GM12878 (cell line): ENCODE data around the gene WWOX. TPM values are rescaled to one million over a fixed set of nuclear protein-coding genes. Genes with fewer than 3 reads are reported as not detected.

Source experiments
- ATAC-seq: fragments of 200-7000 bp; cut with Tn5 transposase; 3 replicates; pipeline ENCODE4 v1.9.1; 2020; ENCODE audit warnings: mild to moderate bottlenecking, moderate library complexity
- BruUV-seq: library from RNA; stranded (reverse); fragments of 400-500 nt; replicated peaks from 2 replicates; lab custom pipeline; 2021; lab: Mats Ljungman, UMichigan
- CTCF ChIA-PET: fragments of 300-600 bp; sonication (Branson Sonifier 250); formaldehyde crosslinking; extraction: SDS; loops from one replicate; lab custom pipeline; 2021; ENCODE audit warnings: inconsistent platforms; lab: Yijun Ruan, JAX
- POLR2A ChIA-PET: fragments of 350-600 bp; formaldehyde crosslinking; extraction: SDS; loops from one replicate; lab custom pipeline; 2021; ENCODE audit warnings: inconsistent platforms; lab: Charles Lee
- RAD21 ChIA-PET: fragments of 300-600 bp; sonication (Branson Sonifier 250); formaldehyde crosslinking; loops from one replicate; lab custom pipeline; 2023; ENCODE audit warnings: antibody characterized with exemption; ENCODE audit not compliant: unreplicated experiment; lab: Charles Lee
- SMC1A ChIA-PET: fragments of 300-600 bp; sonication (Branson Sonifier 250); formaldehyde crosslinking; loops from one replicate; lab custom pipeline; 2023; ENCODE audit not compliant: unreplicated experiment, uncharacterized antibody; lab: Charles Lee
- DNase-seq: peaks from one replicate; pipeline ENCODE4 v3.0.0-alpha.2; 2011; ENCODE audit warnings: low read depth, low spot score
- FAIRE-seq: peaks from 3 replicates; lab custom pipeline; 2011; peaks lifted over from hg19 to GRCh38; lab: Jason Lieb, UNC
- H2AFZ ChIP-seq: 2 replicates; pipeline ENCODE4 v1.6.0; 2011; ENCODE audit warnings: low read depth, low read length, control low read depth; ENCODE audit not compliant: control insufficient read depth
- H3K27ac ChIP-seq: 2 replicates; pipeline ENCODE4 v1.5.1; 2011; ENCODE audit warnings: control low read depth; ENCODE audit not compliant: control insufficient read depth, insufficient read depth
- H3K27me3 ChIP-seq, 2 experiments: replicated peaks in 1 of 2; 2 replicates each; pipeline versions ENCODE4 v1.6.0 to v1.6.1; 2011; ENCODE audit warnings: low read length in 1 of 2; ENCODE audit not compliant: control insufficient read depth in 2 of 2, insufficient read depth in 2 of 2
- H3K36me3 ChIP-seq, 2 experiments: 2 replicates each; pipeline ENCODE4 v1.5.1; 2011; ENCODE audit warnings: low read length in 1 of 2; ENCODE audit not compliant: control insufficient read depth in 2 of 2, insufficient read depth in 2 of 2
- H3K4me1 ChIP-seq: 2 replicates; pipeline ENCODE4 v1.6.1; 2011; ENCODE audit warnings: mild to moderate bottlenecking, low read length, moderate library complexity, mixed read lengths; ENCODE audit not compliant: control insufficient read depth, insufficient read depth
- H3K4me2 ChIP-seq: 2 replicates; pipeline ENCODE4 v1.6.0; 2011; ENCODE audit warnings: control low read depth; ENCODE audit not compliant: control insufficient read depth, insufficient read depth
- H3K4me3 ChIP-seq: fragments of 200-600 bp; sonication (generic); 2 replicates; pipeline ENCODE4 v1.5.1; 2016
- H3K79me2 ChIP-seq: 2 replicates; pipeline ENCODE4 v1.6.0; 2011; ENCODE audit warnings: low read length; ENCODE audit not compliant: control insufficient read depth, insufficient read depth
- H3K9ac ChIP-seq: 2 replicates; pipeline ENCODE4 v1.8.0; 2011; ENCODE audit warnings: low read length, control low read depth, mixed read lengths; ENCODE audit not compliant: control insufficient read depth, insufficient read depth
- H3K9me3 ChIP-seq: replicated peaks from 3 replicates; pipeline ENCODE4 v1.5.1; 2011; ENCODE audit warnings: mild to moderate bottlenecking, low read length; ENCODE audit not compliant: control insufficient read depth, insufficient read depth
- H4K20me1 ChIP-seq: 2 replicates; pipeline ENCODE4 v1.6.0; 2011; ENCODE audit not compliant: control insufficient read depth, insufficient read depth
- ASH2L ChIP-seq: fragments of 300-600, 200-600 bp; sonication (generic); IDR thresholded peaks from 2 replicates; pipeline ENCODE4 v1.6.1; 2017; ENCODE audit warnings: low read depth, mild to moderate bottlenecking, borderline replicate concordance
- CREB1 ChIP-seq: IDR thresholded peaks from 2 replicates; pipeline ENCODE4 v1.6.1; 2012; ENCODE audit warnings: low read depth, mild to moderate bottlenecking, inconsistent platforms
- EED ChIP-seq: sonication (generic); IDR thresholded peaks from 2 replicates; pipeline ENCODE4 v1.6.1; 2016; ENCODE audit warnings: antibody characterized with exemption, low read depth
- GABPA ChIP-seq: IDR thresholded peaks from 2 replicates; pipeline ENCODE4 v1.6.1; 2014; ENCODE audit warnings: antibody characterized with exemption, low read depth, mild to moderate bottlenecking, inconsistent platforms
- KDM1A ChIP-seq: fragments of 200-600 bp; sonication (generic); IDR thresholded peaks from 2 replicates; pipeline ENCODE4 v1.6.1; 2016; ENCODE audit warnings: borderline replicate concordance
- LARP7 ChIP-seq: fragments of 450-650 bp; IDR thresholded peaks from 2 replicates; pipeline ENCODE4 v1.6.1; 2017; ENCODE audit warnings: mild to moderate bottlenecking
- NFIC ChIP-seq: IDR thresholded peaks from 2 replicates; pipeline ENCODE4 v1.6.1; 2012; ENCODE audit warnings: low read depth, mild to moderate bottlenecking, inconsistent platforms, low read length, moderate library complexity
- NFYA ChIP-seq: IDR thresholded peaks from 2 replicates; pipeline ENCODE4 v1.6.1; 2011; ENCODE audit warnings: low read depth, mild to moderate bottlenecking, low read length, improper control_type of control experiment, borderline replicate concordance
- NR2F1 ChIP-seq: fragments of 450-650 bp; conservative IDR thresholded peaks from 2 replicates; pipeline ENCODE4 v1.6.1; 2017; ENCODE audit warnings: mild to moderate bottlenecking
- POLR2AphosphoS5 ChIP-seq: IDR thresholded peaks from 2 replicates; pipeline ENCODE4 v1.6.1; 2011; ENCODE audit warnings: mild to moderate bottlenecking, low read length, inconsistent platforms
- RAD51 ChIP-seq: fragments of 450-650 bp; IDR thresholded peaks from 2 replicates; pipeline ENCODE4 v1.6.1; 2016; ENCODE audit warnings: moderate library complexity, mild to moderate bottlenecking, inconsistent platforms
- RFX5 ChIP-seq: IDR thresholded peaks from 2 replicates; pipeline ENCODE4 v1.6.1; 2011; ENCODE audit warnings: low read depth, low read length, improper control_type of control experiment
- RUNX3 ChIP-seq: IDR thresholded peaks from 2 replicates; pipeline ENCODE4 v1.6.1; 2012; ENCODE audit warnings: low read length, inconsistent platforms
- SRF ChIP-seq, 2 experiments: IDR thresholded peaks; 2 replicates each; pipeline ENCODE4 v1.6.1; 2011; ENCODE audit warnings: low read depth in 2 of 2, low read length in 2 of 2, mild to moderate bottlenecking in 1 of 2, moderate library complexity in 1 of 2
- STAT3 ChIP-seq: IDR thresholded peaks from 2 replicates; pipeline ENCODE4 v1.6.1; 2011; ENCODE audit warnings: low read depth, low read length, improper control_type of control experiment
- WRNIP1 ChIP-seq: IDR thresholded peaks from 2 replicates; pipeline ENCODE4 v1.6.1; 2011; ENCODE audit warnings: low read depth, low read length, improper control_type of control experiment, borderline replicate concordance
- WGBS: methylation state at CpG from one replicate; pipeline ENCODE4 v1.1.6; 2016; ENCODE audit warnings: low lambda C conversion rate; ENCODE audit not compliant: insufficient replicate concordance, insufficient coverage; ENCODE audit errors: missing lambda C conversion rate; 5-methylcytosine and 5-hydroxymethylcytosine counted together
- in situ Hi-C: fragments of 300-500 bp; cut with MboI; formaldehyde crosslinking; loops from 9 replicates; pipeline ENCODE4 v1.14.3; 2018; ENCODE audit warnings: mixed read lengths
- intact Hi-C: fragments of 100-400 bp; cut with micrococcal nuclease; formaldehyde crosslinking; loops from one replicate; pipeline ENCODE4 v1.14.2; 2022; ENCODE audit not compliant: unreplicated experiment
- polyA plus RNA-seq, 11 experiments: library from polyadenylated mRNA; depleted of rRNA in 4 of 11; unstranded in 6 of 11; stranded (reverse) in 5 of 11; fragments of >200 nt; fragmentation: Nextera tagmentation in 4 of 11; fragmentation: Illumina TruSeq in 1 of 11; extraction: Ambion mirVana in 4 of 11; extraction: Trizol in 1 of 11; gene quantifications; 1 replicate in 1 of 11; 2 replicates in 10 of 11; pipeline versions ENCODE4 v1.2.1 to v1.2.3, GENCODE V29; 2011 to 2016; ENCODE audit warnings: inconsistent platforms in 2 of 11, missing spikeins in 2 of 11, low read depth in 1 of 11
- total RNA-seq, 4 experiments: library from RNA; depleted of rRNA in 3 of 4; stranded (reverse); fragments of >200 nt in 3 of 4; fragmentation: Illumina TruSeq in 1 of 4; extraction: Trizol in 1 of 4; gene quantifications; 2 replicates each; pipeline versions ENCODE4 v1.2.1 to v1.2.3, GENCODE V29; 2013 to 2021
- TF ChIP-seq, protein P1 (sequence below): IDR thresholded peaks from 2 replicates; pipeline ENCODE4 v1.6.1; 2012; ENCODE audit warnings: low read length, inconsistent platforms
- TF ChIP-seq, protein P2 (sequence below): IDR thresholded peaks from 2 replicates; pipeline ENCODE4 v1.6.1; 2011; ENCODE audit warnings: borderline replicate concordance, low read depth, mild to moderate bottlenecking, moderate library complexity, low read length; ENCODE audit not compliant: insufficient read depth, poor library complexity, severe bottlenecking
- TF ChIP-seq, protein P3 (sequence below): fragments of 450-650 bp; formaldehyde crosslinking; IDR thresholded peaks from 2 replicates; pipeline ENCODE4 v1.5.0; 2022; ENCODE audit warnings: mild to moderate bottlenecking, missing genetic modification characterization

Gene WWOX
- total and polyA plus RNA-seq, 10 of the 15 experiments (the other 5 are each of a cell fraction or from before 2014, with no cell fraction given): 2.8 to 24.4 (median 17.8) TPM

DNA sequence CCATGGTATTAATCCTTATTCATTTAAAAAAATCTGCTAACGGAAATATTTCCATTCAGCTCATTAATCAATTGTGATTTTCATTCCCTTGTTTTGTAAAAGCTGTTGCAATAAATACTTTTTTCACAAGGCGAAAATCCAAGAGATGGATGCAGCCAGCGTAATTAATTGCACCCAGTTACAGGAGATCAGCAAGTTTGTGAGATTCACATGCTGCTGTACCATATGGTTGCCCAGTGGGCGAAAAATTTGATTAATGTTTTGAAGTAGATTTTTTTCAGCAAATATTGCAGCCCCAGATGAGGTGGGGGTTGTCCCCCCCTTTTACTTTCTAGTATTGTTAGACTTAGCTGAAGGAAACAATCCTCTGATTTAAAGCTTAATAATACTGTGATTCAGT, 186.6 kb downstream of the WWOX start:
- POLR2A ChIA-PET: no interaction called here
- Histone ChIP-seq H4K20me1 (no peaks in the 10 kb centered on the region), H3K9ac (no peak overlapping the region), H3K4me3 (no peak overlapping the region), H3K36me3 (no peaks in the 10 kb centered on the region), H3K27me3 (no peaks in the 10 kb centered on the region), H3K9me3 (no peaks in the 10 kb centered on the region), H3K79me2 (no peaks in the 10 kb centered on the region), H2AFZ (no peak overlapping the region)
- FAIRE-seq (no peak), DNase-seq (no peak)
- SMC1A ChIA-PET: no interaction called here
- BruUV-seq: no TSS peak
- in situ Hi-C loops: no loop called here
- 82% methylated on average over 4 of the region's 4 CpGs for WGBS
- TF ChIP-seq RAD51 (no peak), GABPA (no peak), NFYA (no peak), SRF (IDR thresholded peaks at IDR 0.05; ENCODE audit: low read depth in 2 of 2, low read length in 2 of 2) (no peak), POLR2AphosphoS5 (no peak), KDM1A (no peak), STAT3 (no peak), RFX5 (no peak), RUNX3 (no peak), WRNIP1 (no peak), NR2F1 (no peak), ASH2L (no peak), EED (no peak), NFIC (no peak), CREB1 (no peak), LARP7 (no peak)
- TF ChIP-seq, protein P1, sequence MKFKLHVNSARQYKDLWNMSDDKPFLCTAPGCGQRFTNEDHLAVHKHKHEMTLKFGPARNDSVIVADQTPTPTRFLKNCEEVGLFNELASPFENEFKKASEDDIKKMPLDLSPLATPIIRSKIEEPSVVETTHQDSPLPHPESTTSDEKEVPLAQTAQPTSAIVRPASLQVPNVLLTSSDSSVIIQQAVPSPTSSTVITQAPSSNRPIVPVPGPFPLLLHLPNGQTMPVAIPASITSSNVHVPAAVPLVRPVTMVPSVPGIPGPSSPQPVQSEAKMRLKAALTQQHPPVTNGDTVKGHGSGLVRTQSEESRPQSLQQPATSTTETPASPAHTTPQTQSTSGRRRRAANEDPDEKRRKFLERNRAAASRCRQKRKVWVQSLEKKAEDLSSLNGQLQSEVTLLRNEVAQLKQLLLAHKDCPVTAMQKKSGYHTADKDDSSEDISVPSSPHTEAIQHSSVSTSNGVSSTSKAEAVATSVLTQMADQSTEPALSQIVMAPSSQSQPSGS: no peak
- TF ChIP-seq, protein P2, sequence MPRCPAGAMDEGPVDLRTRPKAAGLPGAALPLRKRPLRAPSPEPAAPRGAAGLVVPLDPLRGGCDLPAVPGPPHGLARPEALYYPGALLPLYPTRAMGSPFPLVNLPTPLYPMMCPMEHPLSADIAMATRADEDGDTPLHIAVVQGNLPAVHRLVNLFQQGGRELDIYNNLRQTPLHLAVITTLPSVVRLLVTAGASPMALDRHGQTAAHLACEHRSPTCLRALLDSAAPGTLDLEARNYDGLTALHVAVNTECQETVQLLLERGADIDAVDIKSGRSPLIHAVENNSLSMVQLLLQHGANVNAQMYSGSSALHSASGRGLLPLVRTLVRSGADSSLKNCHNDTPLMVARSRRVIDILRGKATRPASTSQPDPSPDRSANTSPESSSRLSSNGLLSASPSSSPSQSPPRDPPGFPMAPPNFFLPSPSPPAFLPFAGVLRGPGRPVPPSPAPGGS: no peak
- TF ChIP-seq, protein P3, sequence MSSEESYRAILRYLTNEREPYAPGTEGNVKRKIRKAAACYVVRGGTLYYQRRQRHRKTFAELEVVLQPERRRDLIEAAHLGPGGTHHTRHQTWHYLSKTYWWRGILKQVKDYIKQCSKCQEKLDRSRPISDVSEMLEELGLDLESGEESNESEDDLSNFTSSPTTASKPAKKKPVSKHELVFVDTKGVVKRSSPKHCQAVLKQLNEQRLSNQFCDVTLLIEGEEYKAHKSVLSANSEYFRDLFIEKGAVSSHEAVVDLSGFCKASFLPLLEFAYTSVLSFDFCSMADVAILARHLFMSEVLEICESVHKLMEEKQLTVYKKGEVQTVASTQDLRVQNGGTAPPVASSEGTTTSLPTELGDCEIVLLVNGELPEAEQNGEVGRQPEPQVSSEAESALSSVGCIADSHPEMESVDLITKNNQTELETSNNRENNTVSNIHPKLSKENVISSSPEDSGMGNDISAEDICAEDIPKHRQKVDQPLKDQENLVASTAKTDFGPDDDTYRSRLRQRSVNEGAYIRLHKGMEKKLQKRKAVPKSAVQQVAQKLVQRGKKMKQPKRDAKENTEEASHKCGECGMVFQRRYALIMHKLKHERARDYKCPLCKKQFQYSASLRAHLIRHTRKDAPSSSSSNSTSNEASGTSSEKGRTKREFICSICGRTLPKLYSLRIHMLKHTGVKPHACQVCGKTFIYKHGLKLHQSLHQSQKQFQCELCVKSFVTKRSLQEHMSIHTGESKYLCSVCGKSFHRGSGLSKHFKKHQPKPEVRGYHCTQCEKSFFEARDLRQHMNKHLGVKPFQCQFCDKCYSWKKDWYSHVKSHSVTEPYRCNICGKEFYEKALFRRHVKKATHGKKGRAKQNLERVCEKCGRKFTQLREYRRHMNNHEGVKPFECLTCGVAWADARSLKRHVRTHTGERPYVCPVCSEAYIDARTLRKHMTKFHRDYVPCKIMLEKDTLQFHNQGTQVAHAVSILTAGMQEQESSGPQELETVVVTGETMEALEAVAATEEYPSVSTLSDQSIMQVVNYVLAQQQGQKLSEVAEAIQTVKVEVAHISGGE: no peak
- TF ChIP-seq, all 136 proteins: peak for 0
- intact Hi-C loops: no loop called here
- Histone ChIP-seq H3K27ac (no peak overlapping the region), H3K4me2 (no peak overlapping the region), H3K4me1 (no peaks in the 10 kb centered on the region)
- CTCF ChIA-PET: no interaction called here
- RAD21 ChIA-PET: no interaction called here
- no peak for ATAC-seq
